K562 (cell line): ENCODE results near the gene RNF112.

Experiments
- HINFP ChIP-seq: fragments of 450-650 bp; conservative IDR thresholded peaks from 2 replicates; pipeline ENCODE4 v1.6.1; 2016; ENCODE audit warnings: missing genetic modification characterization, low read depth, mild to moderate bottlenecking, control low read depth, missing compliant biosample characterization
- NEUROD1 ChIP-seq: fragments of 150-350 bp; IDR thresholded peaks from 2 replicates; pipeline ENCODE4 v1.6.1; 2014; ENCODE audit warnings: borderline replicate concordance, low read length, low read depth; ENCODE audit not compliant: partially characterized antibody
- POLR2A ChIP-seq: fragments of 450-650 bp; conservative IDR thresholded peaks from 2 replicates; pipeline ENCODE4 v1.6.1; 2016
- RBM22 ChIP-seq: fragments of 200-400 bp; formaldehyde crosslinking; IDR thresholded peaks from 2 replicates; pipeline ENCODE4 v1.6.1; 2018; ENCODE audit warnings: low read length, low read depth; ENCODE audit not compliant: poor library complexity, severe bottlenecking
- RFX1 ChIP-seq: fragments of 450-650 bp; IDR thresholded peaks from 2 replicates; pipeline ENCODE4 v1.6.1; 2016; ENCODE audit warnings: mild to moderate bottlenecking, moderate library complexity
- SLC30A9 ChIP-seq: fragments of 250-450 bp; sonication (Bioruptor Pico); IDR thresholded peaks from 2 replicates; pipeline ENCODE4 v1.8.0; 2022; ENCODE audit warnings: mild to moderate bottlenecking, moderate library complexity
- SNRNP70 ChIP-seq: fragments of 200-400 bp; formaldehyde crosslinking; optimal IDR thresholded peaks from 2 replicates; pipeline ENCODE3; 2017; ENCODE audit warnings: low read depth, low read length
- TEAD2 ChIP-seq: fragments of 450-650 bp; IDR thresholded peaks from 2 replicates; pipeline ENCODE4 v1.6.1; 2016; ENCODE audit warnings: missing genetic modification characterization, control low read depth, missing compliant biosample characterization
- TF ChIP-seq, protein P1 (sequence below): sonication (generic); formaldehyde crosslinking; IDR thresholded peaks from 2 replicates; pipeline ENCODE4 v1.8.0; 2023; ENCODE audit warnings: mild to moderate bottlenecking, missing genetic modification reagents
- TF ChIP-seq, protein P2 (sequence below): fragments of 450-650 bp; IDR thresholded peaks from 2 replicates; pipeline ENCODE4 v1.6.1; 2018; ENCODE audit not compliant: partially characterized antibody

DNA sequence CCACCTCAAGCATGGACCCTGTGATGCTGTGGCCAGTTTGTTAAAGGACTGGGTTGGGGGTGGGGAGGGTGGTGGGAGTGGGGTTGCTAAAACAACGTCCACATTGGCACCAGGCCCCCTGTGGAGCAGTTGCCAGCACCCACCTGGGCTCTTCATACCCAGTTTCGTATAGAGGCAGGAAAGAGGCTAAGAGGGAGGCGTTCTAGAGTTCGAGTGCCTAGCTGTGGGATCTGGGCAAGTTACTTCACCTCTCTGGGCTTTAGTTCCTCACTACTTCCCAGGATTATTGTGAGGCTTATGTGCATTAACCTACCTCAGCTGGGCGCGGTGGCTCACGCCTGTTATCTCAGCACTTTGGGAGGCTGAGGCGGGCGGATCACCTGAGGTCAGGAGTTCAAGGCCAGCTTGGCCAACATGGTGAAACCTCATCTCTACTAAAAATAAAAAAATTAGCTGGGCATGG, 25.5 kb upstream of the RNF112 start:
- TF ChIP-seq SLC30A9: no peak
- TF ChIP-seq POLR2A: no peak
- no peak for TF ChIP-seq RFX1
- no peak for TF ChIP-seq TEAD2 (tag)
- TF ChIP-seq HINFP (tag): no peak
- TF ChIP-seq NEUROD1: no peak
- TF ChIP-seq RBM22: no peak
- no peak for TF ChIP-seq SNRNP70
- TF ChIP-seq, protein P1, sequence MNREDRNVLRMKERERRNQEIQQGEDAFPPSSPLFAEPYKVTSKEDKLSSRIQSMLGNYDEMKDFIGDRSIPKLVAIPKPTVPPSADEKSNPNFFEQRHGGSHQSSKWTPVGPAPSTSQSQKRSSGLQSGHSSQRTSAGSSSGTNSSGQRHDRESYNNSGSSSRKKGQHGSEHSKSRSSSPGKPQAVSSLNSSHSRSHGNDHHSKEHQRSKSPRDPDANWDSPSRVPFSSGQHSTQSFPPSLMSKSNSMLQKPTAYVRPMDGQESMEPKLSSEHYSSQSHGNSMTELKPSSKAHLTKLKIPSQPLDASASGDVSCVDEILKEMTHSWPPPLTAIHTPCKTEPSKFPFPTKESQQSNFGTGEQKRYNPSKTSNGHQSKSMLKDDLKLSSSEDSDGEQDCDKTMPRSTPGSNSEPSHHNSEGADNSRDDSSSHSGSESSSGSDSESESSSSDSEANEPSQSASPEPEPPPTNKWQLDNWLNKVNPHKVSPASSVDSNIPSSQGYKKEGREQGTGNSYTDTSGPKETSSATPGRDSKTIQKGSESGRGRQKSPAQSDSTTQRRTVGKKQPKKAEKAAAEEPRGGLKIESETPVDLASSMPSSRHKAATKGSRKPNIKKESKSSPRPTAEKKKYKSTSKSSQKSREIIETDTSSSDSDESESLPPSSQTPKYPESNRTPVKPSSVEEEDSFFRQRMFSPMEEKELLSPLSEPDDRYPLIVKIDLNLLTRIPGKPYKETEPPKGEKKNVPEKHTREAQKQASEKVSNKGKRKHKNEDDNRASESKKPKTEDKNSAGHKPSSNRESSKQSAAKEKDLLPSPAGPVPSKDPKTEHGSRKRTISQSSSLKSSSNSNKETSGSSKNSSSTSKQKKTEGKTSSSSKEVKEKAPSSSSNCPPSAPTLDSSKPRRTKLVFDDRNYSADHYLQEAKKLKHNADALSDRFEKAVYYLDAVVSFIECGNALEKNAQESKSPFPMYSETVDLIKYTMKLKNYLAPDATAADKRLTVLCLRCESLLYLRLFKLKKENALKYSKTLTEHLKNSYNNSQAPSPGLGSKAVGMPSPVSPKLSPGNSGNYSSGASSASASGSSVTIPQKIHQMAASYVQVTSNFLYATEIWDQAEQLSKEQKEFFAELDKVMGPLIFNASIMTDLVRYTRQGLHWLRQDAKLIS (CRISPR knock-in tag): no peak
- TF ChIP-seq, protein P2, sequence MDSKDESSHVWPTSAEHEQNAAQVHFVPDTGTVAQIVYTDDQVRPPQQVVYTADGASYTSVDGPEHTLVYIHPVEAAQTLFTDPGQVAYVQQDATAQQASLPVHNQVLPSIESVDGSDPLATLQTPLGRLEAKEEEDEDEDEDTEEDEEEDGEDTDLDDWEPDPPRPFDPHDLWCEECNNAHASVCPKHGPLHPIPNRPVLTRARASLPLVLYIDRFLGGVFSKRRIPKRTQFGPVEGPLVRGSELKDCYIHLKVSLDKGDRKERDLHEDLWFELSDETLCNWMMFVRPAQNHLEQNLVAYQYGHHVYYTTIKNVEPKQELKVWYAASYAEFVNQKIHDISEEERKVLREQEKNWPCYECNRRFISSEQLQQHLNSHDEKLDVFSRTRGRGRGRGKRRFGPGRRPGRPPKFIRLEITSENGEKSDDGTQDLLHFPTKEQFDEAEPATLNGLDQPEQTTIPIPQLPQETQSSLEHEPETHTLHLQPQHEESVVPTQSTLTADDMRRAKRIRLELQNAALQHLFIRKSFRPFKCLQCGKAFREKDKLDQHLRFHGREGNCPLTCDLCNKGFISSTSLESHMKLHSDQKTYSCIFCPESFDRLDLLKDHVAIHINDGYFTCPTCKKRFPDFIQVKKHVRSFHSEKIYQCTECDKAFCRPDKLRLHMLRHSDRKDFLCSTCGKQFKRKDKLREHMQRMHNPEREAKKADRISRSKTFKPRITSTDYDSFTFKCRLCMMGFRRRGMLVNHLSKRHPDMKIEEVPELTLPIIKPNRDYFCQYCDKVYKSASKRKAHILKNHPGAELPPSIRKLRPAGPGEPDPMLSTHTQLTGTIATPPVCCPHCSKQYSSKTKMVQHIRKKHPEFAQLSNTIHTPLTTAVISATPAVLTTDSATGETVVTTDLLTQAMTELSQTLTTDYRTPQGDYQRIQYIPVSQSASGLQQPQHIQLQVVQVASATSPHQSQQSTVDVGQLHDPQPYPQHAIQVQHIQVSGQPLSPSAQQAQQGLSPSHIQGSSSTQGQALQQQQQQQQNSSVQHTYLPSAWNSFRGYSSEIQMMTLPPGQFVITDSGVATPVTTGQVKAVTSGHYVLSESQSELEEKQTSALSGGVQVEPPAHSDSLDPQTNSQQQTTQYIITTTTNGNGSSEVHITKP: no peak
